SK-N-SH treated with all-trans-retinoic acid at 6 μM for 48 hours (cell line): ENCODE results near the gene DDX41.

Experiments
- ARNTL ChIP-seq: fragments of 450-650 bp; formaldehyde crosslinking; IDR thresholded peaks from 2 replicates; pipeline ENCODE4 v1.5.0; 2020; ENCODE audit warnings: low read depth, mild to moderate bottlenecking, moderate library complexity, borderline replicate concordance
- BACH2 ChIP-seq: fragments of 250-450 bp; sonication (Bioruptor Pico); IDR thresholded peaks from 2 replicates; pipeline ENCODE4 v1.9.0; 2021; ENCODE audit warnings: mild to moderate bottlenecking, borderline replicate concordance
- ESRRG ChIP-seq: fragments of 250-450 bp; sonication (Bioruptor Pico); IDR thresholded peaks from 2 replicates; pipeline ENCODE4 v1.6.1; 2021; ENCODE audit warnings: mild to moderate bottlenecking
- GLIS3 ChIP-seq: fragments of 250-450 bp; sonication (Bioruptor Pico); IDR thresholded peaks from 2 replicates; pipeline ENCODE4 v1.5.0; 2020; ENCODE audit warnings: mild to moderate bottlenecking, moderate library complexity
- ZNF565 ChIP-seq: fragments of 450-650 bp; formaldehyde crosslinking; conservative IDR thresholded peaks from 2 replicates; pipeline ENCODE4 v1.5.0; 2020; ENCODE audit warnings: low read depth, mild to moderate bottlenecking, moderate library complexity
- TF ChIP-seq, protein P1 (sequence below): fragments of 250-450 bp; sonication (Bioruptor Pico); IDR thresholded peaks from 2 replicates; pipeline ENCODE4 v1.8.0; 2021; ENCODE audit warnings: low read depth, mild to moderate bottlenecking, moderate library complexity, borderline replicate concordance

DNA sequence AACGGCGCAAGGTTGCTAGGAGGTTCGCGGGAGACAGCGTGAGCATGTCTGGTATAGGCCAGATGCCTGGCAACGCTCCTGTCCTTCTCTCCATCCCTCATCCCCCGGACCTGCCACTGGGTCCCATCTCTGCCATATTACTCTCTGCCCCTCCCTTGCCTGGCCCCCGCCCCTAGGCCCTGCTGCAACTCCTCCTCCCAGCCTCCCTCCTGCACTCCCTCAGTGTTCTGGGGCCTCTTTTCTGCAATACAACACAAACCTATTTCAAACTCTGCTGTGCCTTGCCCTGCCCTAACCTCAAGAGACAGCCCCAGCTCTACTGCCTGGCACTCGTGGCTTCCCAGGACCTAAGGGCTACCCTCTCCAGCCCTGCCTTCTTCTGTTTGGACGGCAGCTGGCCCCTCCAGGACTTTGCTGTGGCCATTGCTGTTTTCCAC is 34.4 kb downstream of the DDX41 start:
- TF ChIP-seq ARNTL (CRISPR knock-in tag) (no peak), ZNF565 (CRISPR knock-in tag) (no peak), GLIS3 (CRISPR knock-in tag) (no peak), ESRRG (CRISPR knock-in tag) (no peak), BACH2 (CRISPR knock-in tag) (no peak)
- TF ChIP-seq, protein P1, sequence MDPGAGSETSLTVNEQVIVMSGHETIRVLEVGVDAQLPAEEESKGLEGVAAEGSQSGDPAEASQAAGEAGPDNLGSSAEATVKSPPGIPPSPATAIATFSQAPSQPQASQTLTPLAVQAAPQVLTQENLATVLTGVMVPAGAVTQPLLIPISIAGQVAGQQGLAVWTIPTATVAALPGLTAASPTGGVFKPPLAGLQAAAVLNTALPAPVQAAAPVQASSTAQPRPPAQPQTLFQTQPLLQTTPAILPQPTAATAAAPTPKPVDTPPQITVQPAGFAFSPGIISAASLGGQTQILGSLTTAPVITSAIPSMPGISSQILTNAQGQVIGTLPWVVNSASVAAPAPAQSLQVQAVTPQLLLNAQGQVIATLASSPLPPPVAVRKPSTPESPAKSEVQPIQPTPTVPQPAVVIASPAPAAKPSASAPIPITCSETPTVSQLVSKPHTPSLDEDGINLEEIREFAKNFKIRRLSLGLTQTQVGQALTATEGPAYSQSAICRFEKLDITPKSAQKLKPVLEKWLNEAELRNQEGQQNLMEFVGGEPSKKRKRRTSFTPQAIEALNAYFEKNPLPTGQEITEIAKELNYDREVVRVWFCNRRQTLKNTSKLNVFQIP (CRISPR knock-in tag): no peak
